ENCODE results near the gene SV2C. TPM values are rescaled to one million over a fixed set of nuclear protein-coding genes. Genes with fewer than 3 reads are reported as not detected.

The SV2C gene
- total and polyA plus RNA-seq, 10 of the 15 experiments (the other 5 are each of a cell fraction or from before 2014, with no cell fraction given), result under 0.01 to 1.1 (median 0.63) TPM

DNA sequence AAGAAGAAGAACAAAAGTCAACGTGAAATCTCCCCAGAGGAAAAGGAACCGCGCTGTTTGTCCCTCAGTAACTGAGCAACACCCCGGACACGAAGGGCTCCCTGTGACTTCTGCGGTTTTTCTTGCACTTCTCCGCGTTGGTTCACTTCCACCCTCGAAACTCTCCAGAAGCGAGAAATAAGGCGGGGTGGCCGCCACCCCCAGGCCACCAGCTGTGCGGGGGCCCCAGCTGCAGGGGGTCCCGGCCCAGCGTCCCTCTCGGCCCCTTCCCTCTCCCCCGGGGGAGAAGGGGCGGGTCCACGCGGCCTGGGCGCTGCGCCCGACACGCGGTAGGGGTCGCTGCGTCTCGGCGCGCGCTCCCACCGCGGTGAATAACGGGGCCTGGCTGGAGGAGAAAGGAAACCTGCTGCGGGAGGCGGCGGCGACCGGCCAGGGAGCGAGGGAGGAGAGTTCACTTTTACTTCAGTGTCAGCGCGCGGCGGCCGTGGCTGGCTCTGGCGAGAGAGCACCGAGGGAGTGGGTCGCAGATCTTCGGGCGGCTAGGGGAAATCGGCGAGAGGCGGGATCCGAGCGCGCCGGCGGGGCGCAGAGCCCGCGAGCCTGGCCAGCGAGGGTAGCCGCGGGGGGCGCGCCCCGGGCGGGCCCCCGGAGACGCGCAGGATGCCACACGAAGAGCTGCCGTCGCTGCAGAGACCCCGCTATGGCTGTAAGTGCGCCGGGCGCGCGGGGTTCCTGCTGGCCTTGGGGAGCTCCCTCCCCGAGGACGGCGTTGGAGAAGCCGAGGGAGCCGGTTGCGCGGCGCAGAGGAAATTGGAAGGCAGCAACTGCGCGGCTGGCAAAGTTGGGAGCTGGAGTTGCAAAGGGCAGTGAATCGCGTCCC lies 319.9 kb downstream of the SV2C start, which contains the start of gene IQGAP2 (continued):
- TF ChIP-seq, protein P1, sequence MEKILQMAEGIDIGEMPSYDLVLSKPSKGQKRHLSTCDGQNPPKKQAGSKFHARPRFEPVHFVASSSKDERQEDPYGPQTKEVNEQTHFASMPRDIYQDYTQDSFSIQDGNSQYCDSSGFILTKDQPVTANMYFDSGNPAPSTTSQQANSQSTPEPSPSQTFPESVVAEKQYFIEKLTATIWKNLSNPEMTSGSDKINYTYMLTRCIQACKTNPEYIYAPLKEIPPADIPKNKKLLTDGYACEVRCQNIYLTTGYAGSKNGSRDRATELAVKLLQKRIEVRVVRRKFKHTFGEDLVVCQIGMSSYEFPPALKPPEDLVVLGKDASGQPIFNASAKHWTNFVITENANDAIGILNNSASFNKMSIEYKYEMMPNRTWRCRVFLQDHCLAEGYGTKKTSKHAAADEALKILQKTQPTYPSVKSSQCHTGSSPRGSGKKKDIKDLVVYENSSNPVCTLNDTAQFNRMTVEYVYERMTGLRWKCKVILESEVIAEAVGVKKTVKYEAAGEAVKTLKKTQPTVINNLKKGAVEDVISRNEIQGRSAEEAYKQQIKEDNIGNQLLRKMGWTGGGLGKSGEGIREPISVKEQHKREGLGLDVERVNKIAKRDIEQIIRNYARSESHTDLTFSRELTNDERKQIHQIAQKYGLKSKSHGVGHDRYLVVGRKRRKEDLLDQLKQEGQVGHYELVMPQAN (conservative IDR thresholded peaks at IDR 0.05), result peak; percentile 58
- TF ChIP-seq CBFB (IDR thresholded peaks at IDR 0.05; ENCODE audit: low read depth) (peak; percentile 57; the same call in 1 of the 2 replicates), KLF5 (IDR thresholded peaks at IDR 0.05; ENCODE audit: partially characterized antibody) (peak; percentile 86), CBX5 (IDR thresholded peaks at IDR 0.05; ENCODE audit: low read depth) (0 out of 2 replicates have a peak, but pooled peaks have one; percentile 83), SREBF2 (IDR thresholded peaks at IDR 0.05; ENCODE audit: low read length) (no peak), RUNX3 (IDR thresholded peaks at IDR 0.05; ENCODE audit: low read length) (peak; percentile 90), ZSCAN29 (IDR thresholded peaks at IDR 0.05) (peak; percentile 82; the same call in 1 of the 2 replicates), ATF7 (IDR thresholded peaks at IDR 0.05; ENCODE audit: low read depth) (peak; percentile 85; the same call in 1 of the 2 replicates), GATAD2B (conservative IDR thresholded peaks at IDR 0.05; ENCODE audit: low read depth) (peak; percentile 87)
- TF ChIP-seq, protein P2, sequence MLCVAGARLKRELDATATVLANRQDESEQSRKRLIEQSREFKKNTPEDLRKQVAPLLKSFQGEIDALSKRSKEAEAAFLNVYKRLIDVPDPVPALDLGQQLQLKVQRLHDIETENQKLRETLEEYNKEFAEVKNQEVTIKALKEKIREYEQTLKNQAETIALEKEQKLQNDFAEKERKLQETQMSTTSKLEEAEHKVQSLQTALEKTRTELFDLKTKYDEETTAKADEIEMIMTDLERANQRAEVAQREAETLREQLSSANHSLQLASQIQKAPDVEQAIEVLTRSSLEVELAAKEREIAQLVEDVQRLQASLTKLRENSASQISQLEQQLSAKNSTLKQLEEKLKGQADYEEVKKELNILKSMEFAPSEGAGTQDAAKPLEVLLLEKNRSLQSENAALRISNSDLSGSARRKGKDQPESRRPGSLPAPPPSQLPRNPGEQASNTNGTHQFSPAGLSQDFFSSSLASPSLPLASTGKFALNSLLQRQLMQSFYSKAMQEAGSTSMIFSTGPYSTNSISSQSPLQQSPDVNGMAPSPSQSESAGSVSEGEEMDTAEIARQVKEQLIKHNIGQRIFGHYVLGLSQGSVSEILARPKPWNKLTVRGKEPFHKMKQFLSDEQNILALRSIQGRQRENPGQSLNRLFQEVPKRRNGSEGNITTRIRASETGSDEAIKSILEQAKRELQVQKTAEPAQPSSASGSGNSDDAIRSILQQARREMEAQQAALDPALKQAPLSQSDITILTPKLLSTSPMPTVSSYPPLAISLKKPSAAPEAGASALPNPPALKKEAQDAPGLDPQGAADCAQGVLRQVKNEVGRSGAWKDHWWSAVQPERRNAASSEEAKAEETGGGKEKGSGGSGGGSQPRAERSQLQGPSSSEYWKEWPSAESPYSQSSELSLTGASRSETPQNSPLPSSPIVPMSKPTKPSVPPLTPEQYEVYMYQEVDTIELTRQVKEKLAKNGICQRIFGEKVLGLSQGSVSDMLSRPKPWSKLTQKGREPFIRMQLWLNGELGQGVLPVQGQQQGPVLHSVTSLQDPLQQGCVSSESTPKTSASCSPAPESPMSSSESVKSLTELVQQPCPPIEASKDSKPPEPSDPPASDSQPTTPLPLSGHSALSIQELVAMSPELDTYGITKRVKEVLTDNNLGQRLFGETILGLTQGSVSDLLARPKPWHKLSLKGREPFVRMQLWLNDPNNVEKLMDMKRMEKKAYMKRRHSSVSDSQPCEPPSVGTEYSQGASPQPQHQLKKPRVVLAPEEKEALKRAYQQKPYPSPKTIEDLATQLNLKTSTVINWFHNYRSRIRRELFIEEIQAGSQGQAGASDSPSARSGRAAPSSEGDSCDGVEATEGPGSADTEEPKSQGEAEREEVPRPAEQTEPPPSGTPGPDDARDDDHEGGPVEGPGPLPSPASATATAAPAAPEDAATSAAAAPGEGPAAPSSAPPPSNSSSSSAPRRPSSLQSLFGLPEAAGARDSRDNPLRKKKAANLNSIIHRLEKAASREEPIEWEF (IDR thresholded peaks at IDR 0.05; ENCODE audit: insufficient replicate concordance, low read depth, low read length), result no peak
- TF ChIP-seq, protein P3, sequence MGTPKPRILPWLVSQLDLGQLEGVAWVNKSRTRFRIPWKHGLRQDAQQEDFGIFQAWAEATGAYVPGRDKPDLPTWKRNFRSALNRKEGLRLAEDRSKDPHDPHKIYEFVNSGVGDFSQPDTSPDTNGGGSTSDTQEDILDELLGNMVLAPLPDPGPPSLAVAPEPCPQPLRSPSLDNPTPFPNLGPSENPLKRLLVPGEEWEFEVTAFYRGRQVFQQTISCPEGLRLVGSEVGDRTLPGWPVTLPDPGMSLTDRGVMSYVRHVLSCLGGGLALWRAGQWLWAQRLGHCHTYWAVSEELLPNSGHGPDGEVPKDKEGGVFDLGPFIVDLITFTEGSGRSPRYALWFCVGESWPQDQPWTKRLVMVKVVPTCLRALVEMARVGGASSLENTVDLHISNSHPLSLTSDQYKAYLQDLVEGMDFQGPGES (IDR thresholded peaks at IDR 0.05), result no peak; the same call in 1 of the 2 replicates
- TF ChIP-seq, protein P4, sequence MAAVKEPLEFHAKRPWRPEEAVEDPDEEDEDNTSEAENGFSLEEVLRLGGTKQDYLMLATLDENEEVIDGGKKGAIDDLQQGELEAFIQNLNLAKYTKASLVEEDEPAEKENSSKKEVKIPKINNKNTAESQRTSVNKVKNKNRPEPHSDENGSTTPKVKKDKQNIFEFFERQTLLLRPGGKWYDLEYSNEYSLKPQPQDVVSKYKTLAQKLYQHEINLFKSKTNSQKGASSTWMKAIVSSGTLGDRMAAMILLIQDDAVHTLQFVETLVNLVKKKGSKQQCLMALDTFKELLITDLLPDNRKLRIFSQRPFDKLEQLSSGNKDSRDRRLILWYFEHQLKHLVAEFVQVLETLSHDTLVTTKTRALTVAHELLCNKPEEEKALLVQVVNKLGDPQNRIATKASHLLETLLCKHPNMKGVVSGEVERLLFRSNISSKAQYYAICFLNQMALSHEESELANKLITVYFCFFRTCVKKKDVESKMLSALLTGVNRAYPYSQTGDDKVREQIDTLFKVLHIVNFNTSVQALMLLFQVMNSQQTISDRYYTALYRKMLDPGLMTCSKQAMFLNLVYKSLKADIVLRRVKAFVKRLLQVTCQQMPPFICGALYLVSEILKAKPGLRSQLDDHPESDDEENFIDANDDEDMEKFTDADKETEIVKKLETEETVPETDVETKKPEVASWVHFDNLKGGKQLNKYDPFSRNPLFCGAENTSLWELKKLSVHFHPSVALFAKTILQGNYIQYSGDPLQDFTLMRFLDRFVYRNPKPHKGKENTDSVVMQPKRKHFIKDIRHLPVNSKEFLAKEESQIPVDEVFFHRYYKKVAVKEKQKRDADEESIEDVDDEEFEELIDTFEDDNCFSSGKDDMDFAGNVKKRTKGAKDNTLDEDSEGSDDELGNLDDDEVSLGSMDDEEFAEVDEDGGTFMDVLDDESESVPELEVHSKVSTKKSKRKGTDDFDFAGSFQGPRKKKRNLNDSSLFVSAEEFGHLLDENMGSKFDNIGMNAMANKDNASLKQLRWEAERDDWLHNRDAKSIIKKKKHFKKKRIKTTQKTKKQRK (IDR thresholded peaks at IDR 0.05; ENCODE audit: low read depth, low read length), result no peak
- TF ChIP-seq, protein P5, sequence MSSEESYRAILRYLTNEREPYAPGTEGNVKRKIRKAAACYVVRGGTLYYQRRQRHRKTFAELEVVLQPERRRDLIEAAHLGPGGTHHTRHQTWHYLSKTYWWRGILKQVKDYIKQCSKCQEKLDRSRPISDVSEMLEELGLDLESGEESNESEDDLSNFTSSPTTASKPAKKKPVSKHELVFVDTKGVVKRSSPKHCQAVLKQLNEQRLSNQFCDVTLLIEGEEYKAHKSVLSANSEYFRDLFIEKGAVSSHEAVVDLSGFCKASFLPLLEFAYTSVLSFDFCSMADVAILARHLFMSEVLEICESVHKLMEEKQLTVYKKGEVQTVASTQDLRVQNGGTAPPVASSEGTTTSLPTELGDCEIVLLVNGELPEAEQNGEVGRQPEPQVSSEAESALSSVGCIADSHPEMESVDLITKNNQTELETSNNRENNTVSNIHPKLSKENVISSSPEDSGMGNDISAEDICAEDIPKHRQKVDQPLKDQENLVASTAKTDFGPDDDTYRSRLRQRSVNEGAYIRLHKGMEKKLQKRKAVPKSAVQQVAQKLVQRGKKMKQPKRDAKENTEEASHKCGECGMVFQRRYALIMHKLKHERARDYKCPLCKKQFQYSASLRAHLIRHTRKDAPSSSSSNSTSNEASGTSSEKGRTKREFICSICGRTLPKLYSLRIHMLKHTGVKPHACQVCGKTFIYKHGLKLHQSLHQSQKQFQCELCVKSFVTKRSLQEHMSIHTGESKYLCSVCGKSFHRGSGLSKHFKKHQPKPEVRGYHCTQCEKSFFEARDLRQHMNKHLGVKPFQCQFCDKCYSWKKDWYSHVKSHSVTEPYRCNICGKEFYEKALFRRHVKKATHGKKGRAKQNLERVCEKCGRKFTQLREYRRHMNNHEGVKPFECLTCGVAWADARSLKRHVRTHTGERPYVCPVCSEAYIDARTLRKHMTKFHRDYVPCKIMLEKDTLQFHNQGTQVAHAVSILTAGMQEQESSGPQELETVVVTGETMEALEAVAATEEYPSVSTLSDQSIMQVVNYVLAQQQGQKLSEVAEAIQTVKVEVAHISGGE (CRISPR knock-in tag; IDR thresholded peaks at IDR 0.05), result no peak
